HCT116 (cell line): ENCODE measurements around the gene C3orf20. TPM values are rescaled to one million over a fixed set of nuclear protein-coding genes. Genes with fewer than 3 reads are reported as not detected.

Experiments used
- ATAC-seq: fragments of 200-7000 bp; cut with Tn5 transposase; 2 replicates; pipeline ENCODE4 v1.9.1; 2020; ENCODE audit warnings: mild to moderate bottlenecking, moderate library complexity
- BruUV-seq: library from RNA; stranded (reverse); fragments of 400-500 nt; replicated peaks from 2 replicates; lab custom pipeline; 2021; lab: Mats Ljungman, UMichigan
- CTCF ChIA-PET: fragments of 300-600 bp; sonication (Branson Sonifier 250); formaldehyde crosslinking; loops from one replicate; lab custom pipeline; 2021; ENCODE audit warnings: antibody characterized with exemption; lab: Charles Lee
- POLR2A ChIA-PET: fragments of 300-600, 350-600 bp; sonication (Branson Sonifier 250); formaldehyde crosslinking; loops from one replicate; lab custom pipeline; 2021; ENCODE audit warnings: antibody characterized with exemption; lab: Charles Lee
- RAD21 ChIA-PET, 2 experiments: fragments of 300-600 bp; sonication (Branson Sonifier 250); formaldehyde crosslinking; loops; one replicate each; lab custom pipeline; 2023; ENCODE audit warnings: low total read pairs in 2 of 2; ENCODE audit not compliant: uncharacterized antibody in 2 of 2, unreplicated experiment in 2 of 2, low non-redundant PET in 1 of 2; lab: Charles Lee
- DNase-seq: peaks from one replicate; pipeline ENCODE4 v3.0.0-alpha.2; 2010; ENCODE audit warnings: low read depth, low spot score
- H2AFZ ChIP-seq: fragments of 200-600 bp; shearing (Covaris generic), sonication (generic); 2 replicates; pipeline ENCODE4 v1.6.1; 2017; ENCODE audit warnings: low read depth, mixed run types, mixed read lengths, antibody characterized with exemption, low read length; ENCODE audit not compliant: poor library complexity, severe bottlenecking
- H3K27ac ChIP-seq: 2 replicates; pipeline ENCODE4 v1.5.1; 2012; ENCODE audit warnings: low read depth, low read length
- H3K27me3 ChIP-seq: fragments of 200-600 bp; sonication (generic); 2 replicates; pipeline ENCODE4 v1.6.1; 2016; ENCODE audit warnings: mixed run types, low read length, mixed read lengths; ENCODE audit not compliant: insufficient read depth
- H3K36me3 ChIP-seq, 2 experiments: fragments of 200-500 bp in 1 of 2; fragments of 200-600 bp in 1 of 2; sonication (Bioruptor generic) in 1 of 2; sonication (generic) in 1 of 2; 2 replicates each; pipeline versions ENCODE4 v1.5.1 to v1.6.1; 2014 to 2016; ENCODE audit warnings: low read length in 2 of 2, inconsistent platforms in 1 of 2, mixed read lengths in 1 of 2, mixed run types in 1 of 2; ENCODE audit not compliant: insufficient read depth in 2 of 2, control insufficient read depth in 1 of 2
- H3K4me1 ChIP-seq, 2 experiments: fragments of 200-600 bp in 1 of 2; sonication (generic) in 1 of 2; 2 replicates each; pipeline versions ENCODE4 v1.5.1 to v1.6.1; 2012 to 2017; ENCODE audit warnings: low read length in 2 of 2, inconsistent platforms in 1 of 2, mild to moderate bottlenecking in 1 of 2, mixed read lengths in 1 of 2, mixed run types in 1 of 2, moderate library complexity in 1 of 2; ENCODE audit not compliant: insufficient read depth in 2 of 2, control insufficient read depth in 1 of 2
- H3K4me2 ChIP-seq: fragments of 200-600 bp; sonication (generic); 2 replicates; pipeline ENCODE4 v1.6.1; 2017; ENCODE audit warnings: mixed run types, low read length, mixed read lengths
- H3K4me3 ChIP-seq, 2 experiments: fragments of 200-600 bp in 1 of 2; sonication (generic) in 1 of 2; replicated peaks in 1 of 2; 2 replicates each; pipeline ENCODE4 v1.5.1; 2011 to 2016; ENCODE audit warnings: low read length in 2 of 2, control low read depth in 1 of 2, low read depth in 1 of 2, mild to moderate bottlenecking in 1 of 2, mixed read lengths in 1 of 2, mixed run types in 1 of 2
- H3K79me2 ChIP-seq: fragments of 200-600 bp; sonication (generic); 2 replicates; pipeline ENCODE4 v1.6.1; 2017; ENCODE audit warnings: mild to moderate bottlenecking, mixed run types, low read length, moderate library complexity, mixed read lengths; ENCODE audit not compliant: insufficient read depth
- H3K9ac ChIP-seq: fragments of 200-600 bp; sonication (generic); 2 replicates; pipeline ENCODE4 v1.6.1; 2016; ENCODE audit warnings: low read length, mixed read lengths
- H3K9me2 ChIP-seq: fragments of 200-600 bp; sonication (generic), shearing (Covaris generic); 2 replicates; pipeline ENCODE4 v1.6.1; 2017; ENCODE audit warnings: mixed run types, mild to moderate bottlenecking, moderate library complexity; ENCODE audit not compliant: insufficient read depth
- H3K9me3 ChIP-seq, 2 experiments: fragments of 200-500 bp in 1 of 2; fragments of 200-600 bp in 1 of 2; sonication (Bioruptor generic) in 1 of 2; sonication (generic) in 1 of 2; 2 replicates each; pipeline ENCODE4 v1.6.1; 2014 to 2017; ENCODE audit warnings: low read length in 2 of 2, mixed read lengths in 2 of 2, inconsistent platforms in 1 of 2, low read depth in 1 of 2, mild to moderate bottlenecking in 1 of 2, mixed run types in 1 of 2, moderate library complexity in 1 of 2; ENCODE audit not compliant: control insufficient read depth in 1 of 2, insufficient read depth in 1 of 2
- H4K20me1 ChIP-seq: fragments of 200-600 bp; sonication (generic), shearing (Covaris generic); 2 replicates; pipeline ENCODE4 v1.6.1; 2017; ENCODE audit warnings: mixed run types, mild to moderate bottlenecking, moderate library complexity; ENCODE audit not compliant: insufficient read depth
- CBX3 ChIP-seq: IDR thresholded peaks from 2 replicates; pipeline ENCODE4 v1.6.1; 2012; ENCODE audit warnings: low read depth
- CTCF ChIP-seq, 3 experiments: fragments of 200-600 bp in 1 of 3; sonication (generic) in 1 of 3; IDR thresholded peaks in 2 of 3; conservative IDR thresholded peaks in 1 of 3; 2 replicates each; pipeline ENCODE4 v1.5.1; 2012 to 2017; ENCODE audit warnings: low read depth in 2 of 3, low read length in 2 of 3, antibody characterized with exemption in 1 of 3, borderline replicate concordance in 1 of 3, control low read depth in 1 of 3, mild to moderate bottlenecking in 1 of 3, mixed read lengths in 1 of 3, mixed run types in 1 of 3, moderate library complexity in 1 of 3; ENCODE audit not compliant: insufficient read depth in 1 of 3
- EGR1 ChIP-seq: IDR thresholded peaks from 2 replicates; pipeline ENCODE4 v1.6.1; 2012; ENCODE audit warnings: low read depth
- ELF1 ChIP-seq: IDR thresholded peaks from 2 replicates; pipeline ENCODE4 v1.6.1; 2012; ENCODE audit warnings: low read depth, borderline replicate concordance
- EZH2 ChIP-seq: fragments of 200-600 bp; sonication (generic); IDR thresholded peaks from 2 replicates; pipeline ENCODE4 v1.6.1; 2017; ENCODE audit warnings: antibody characterized with exemption, mixed run types
- EZH2phosphoT487 ChIP-seq: fragments of 200-600 bp; IDR thresholded peaks from 2 replicates; pipeline ENCODE4 v1.6.1; 2018; ENCODE audit warnings: antibody characterized with exemption, borderline replicate concordance
- POLR2A ChIP-seq: IDR thresholded peaks from 2 replicates; pipeline ENCODE4 v1.7.0; 2011; ENCODE audit warnings: borderline replicate concordance; ENCODE audit not compliant: insufficient read depth, insufficient read length; ENCODE audit errors: extremely low read depth
- POLR2AphosphoS5 ChIP-seq: IDR thresholded peaks from 2 replicates; pipeline ENCODE4 v1.6.1; 2011; ENCODE audit warnings: mild to moderate bottlenecking, low read depth, low read length, moderate library complexity
- SRF ChIP-seq: IDR thresholded peaks from 2 replicates; pipeline ENCODE4 v1.6.1; 2012; ENCODE audit warnings: low read depth
- TCF7L2 ChIP-seq: IDR thresholded peaks from 2 replicates; pipeline ENCODE4 v1.7.0; 2011; ENCODE audit warnings: borderline replicate concordance, inconsistent platforms; ENCODE audit not compliant: insufficient read depth, insufficient read length; ENCODE audit errors: extremely low read depth
- YY1 ChIP-seq: IDR thresholded peaks from 2 replicates; pipeline ENCODE4 v1.6.1; 2011; ENCODE audit warnings: low read length, low read depth, moderate library complexity, mild to moderate bottlenecking; ENCODE audit not compliant: insufficient replicate concordance; ENCODE audit errors: extremely low read depth
- ZFX ChIP-seq: fragments of 450-650 bp; IDR thresholded peaks from 2 replicates; pipeline ENCODE4 v1.6.1; 2017
- ZNF274 ChIP-seq: fragments of 200-500 bp; sonication (Bioruptor generic); IDR thresholded peaks from 2 replicates; pipeline ENCODE4 v1.6.1; 2014; ENCODE audit warnings: mild to moderate bottlenecking, low read depth, low read length, inconsistent platforms
- intact Hi-C: fragments of 100-400 bp; cut with micrococcal nuclease; formaldehyde crosslinking; loops from 2 replicates; pipeline ENCODE4 v1.10.0; 2022
- total RNA-seq: library from RNA; stranded (reverse); gene quantifications from one replicate; pipeline ENCODE4 v1.2.1, GENCODE V29; 2021; ENCODE audit not compliant: unreplicated experiment
- TF ChIP-seq, protein P1 (sequence below): IDR thresholded peaks from 2 replicates; pipeline ENCODE4 v1.6.1; 2011; ENCODE audit warnings: mild to moderate bottlenecking, low read length, moderate library complexity; ENCODE audit not compliant: insufficient replicate concordance; ENCODE audit errors: extremely low read depth
- TF ChIP-seq, protein P2 (sequence below): IDR thresholded peaks from 2 replicates; pipeline ENCODE4 v1.6.1; 2012; ENCODE audit warnings: low read depth
- TF ChIP-seq, protein P3 (sequence below): IDR thresholded peaks from 2 replicates; pipeline ENCODE4 v1.6.1; 2012

Gene C3orf20
- total RNA-seq, 1 experiment from 2014 or later, result 0.20 TPM

- no peak overlapping the region for H2AFZ ChIP-seq
- H3K9me3 ChIP-seq, result no peaks in the 10 kb centered on the region
- TF ChIP-seq, protein P1, sequence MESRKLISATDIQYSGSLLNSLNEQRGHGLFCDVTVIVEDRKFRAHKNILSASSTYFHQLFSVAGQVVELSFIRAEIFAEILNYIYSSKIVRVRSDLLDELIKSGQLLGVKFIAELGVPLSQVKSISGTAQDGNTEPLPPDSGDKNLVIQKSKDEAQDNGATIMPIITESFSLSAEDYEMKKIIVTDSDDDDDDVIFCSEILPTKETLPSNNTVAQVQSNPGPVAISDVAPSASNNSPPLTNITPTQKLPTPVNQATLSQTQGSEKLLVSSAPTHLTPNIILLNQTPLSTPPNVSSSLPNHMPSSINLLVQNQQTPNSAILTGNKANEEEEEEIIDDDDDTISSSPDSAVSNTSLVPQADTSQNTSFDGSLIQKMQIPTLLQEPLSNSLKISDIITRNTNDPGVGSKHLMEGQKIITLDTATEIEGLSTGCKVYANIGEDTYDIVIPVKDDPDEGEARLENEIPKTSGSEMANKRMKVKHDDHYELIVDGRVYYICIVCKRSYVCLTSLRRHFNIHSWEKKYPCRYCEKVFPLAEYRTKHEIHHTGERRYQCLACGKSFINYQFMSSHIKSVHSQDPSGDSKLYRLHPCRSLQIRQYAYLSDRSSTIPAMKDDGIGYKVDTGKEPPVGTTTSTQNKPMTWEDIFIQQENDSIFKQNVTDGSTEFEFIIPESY, result no peak
- TF ChIP-seq EZH2phosphoT487 (no peak), CTCF (IDR thresholded peaks at IDR 0.05 in 2 of 3, conservative IDR thresholded peaks at IDR 0.05 in 1 of 3; ENCODE audit: borderline replicate concordance in 1 of 3, insufficient read depth in 1 of 3, low read depth in 2 of 3, low read length in 2 of 3) (no peak), ELF1 (no peak), POLR2AphosphoS5 (no peak), ZFX (no peak), SRF (no peak), CBX3 (no peak), ZNF274 (no peak), YY1 (no peak), EGR1 (no peak), TCF7L2 (no peak), POLR2A (no peak), EZH2 (no peak)
- TF ChIP-seq, protein P2, sequence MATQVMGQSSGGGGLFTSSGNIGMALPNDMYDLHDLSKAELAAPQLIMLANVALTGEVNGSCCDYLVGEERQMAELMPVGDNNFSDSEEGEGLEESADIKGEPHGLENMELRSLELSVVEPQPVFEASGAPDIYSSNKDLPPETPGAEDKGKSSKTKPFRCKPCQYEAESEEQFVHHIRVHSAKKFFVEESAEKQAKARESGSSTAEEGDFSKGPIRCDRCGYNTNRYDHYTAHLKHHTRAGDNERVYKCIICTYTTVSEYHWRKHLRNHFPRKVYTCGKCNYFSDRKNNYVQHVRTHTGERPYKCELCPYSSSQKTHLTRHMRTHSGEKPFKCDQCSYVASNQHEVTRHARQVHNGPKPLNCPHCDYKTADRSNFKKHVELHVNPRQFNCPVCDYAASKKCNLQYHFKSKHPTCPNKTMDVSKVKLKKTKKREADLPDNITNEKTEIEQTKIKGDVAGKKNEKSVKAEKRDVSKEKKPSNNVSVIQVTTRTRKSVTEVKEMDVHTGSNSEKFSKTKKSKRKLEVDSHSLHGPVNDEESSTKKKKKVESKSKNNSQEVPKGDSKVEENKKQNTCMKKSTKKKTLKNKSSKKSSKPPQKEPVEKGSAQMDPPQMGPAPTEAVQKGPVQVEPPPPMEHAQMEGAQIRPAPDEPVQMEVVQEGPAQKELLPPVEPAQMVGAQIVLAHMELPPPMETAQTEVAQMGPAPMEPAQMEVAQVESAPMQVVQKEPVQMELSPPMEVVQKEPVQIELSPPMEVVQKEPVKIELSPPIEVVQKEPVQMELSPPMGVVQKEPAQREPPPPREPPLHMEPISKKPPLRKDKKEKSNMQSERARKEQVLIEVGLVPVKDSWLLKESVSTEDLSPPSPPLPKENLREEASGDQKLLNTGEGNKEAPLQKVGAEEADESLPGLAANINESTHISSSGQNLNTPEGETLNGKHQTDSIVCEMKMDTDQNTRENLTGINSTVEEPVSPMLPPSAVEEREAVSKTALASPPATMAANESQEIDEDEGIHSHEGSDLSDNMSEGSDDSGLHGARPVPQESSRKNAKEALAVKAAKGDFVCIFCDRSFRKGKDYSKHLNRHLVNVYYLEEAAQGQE, result no peak
- TF ChIP-seq, protein P3, sequence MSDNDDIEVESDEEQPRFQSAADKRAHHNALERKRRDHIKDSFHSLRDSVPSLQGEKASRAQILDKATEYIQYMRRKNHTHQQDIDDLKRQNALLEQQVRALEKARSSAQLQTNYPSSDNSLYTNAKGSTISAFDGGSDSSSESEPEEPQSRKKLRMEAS, result no peak
- TF ChIP-seq, all 23 proteins: peak for 0
- ATAC-seq (no peak), DNase-seq (no peak)
- peaks cover 15% of the 10 kb centered on the region for H3K27me3 ChIP-seq
- no TSS peak for BruUV-seq
- no peaks in the 10 kb centered on the region for H3K4me1 ChIP-seq
- H3K4me3 ChIP-seq, result no peak overlapping the region
- no peaks in the 10 kb centered on the region for H3K9me2 ChIP-seq
- H3K4me2 ChIP-seq, result no peak overlapping the region
- POLR2A ChIA-PET, result no interaction called here
- no peak overlapping the region for H3K27ac ChIP-seq
- H3K79me2 ChIP-seq, result no peaks in the 10 kb centered on the region
- no peaks in the 10 kb centered on the region for H4K20me1 ChIP-seq
- H3K36me3 ChIP-seq, result no peaks in the 10 kb centered on the region
- RAD21 ChIA-PET, result no interaction called here
- intact Hi-C loops, result no loop called here
- CTCF ChIA-PET, result no interaction called here
- H3K9ac ChIP-seq, result no peak overlapping the region
Observed at GRCh38 chr3:14641346-14641745, 33.6 kb upstream of the C3orf20 start.
